HepG2 (cell line): ENCODE measurements around the gene STAT1. TPM values are rescaled to one million over a fixed set of nuclear protein-coding genes. Genes with fewer than 3 reads are reported as not detected.

Experiments used
- ATAC-seq: fragments of 200-7000 bp; cut with Tn5 transposase; 3 replicates; pipeline ENCODE4 v1.9.1; 2020; ENCODE audit warnings: mild to moderate bottlenecking, moderate library complexity
- BruUV-seq: library from RNA; stranded (reverse); fragments of 400-500 nt; replicated peaks from 2 replicates; lab custom pipeline; 2021; lab: Mats Ljungman, UMichigan
- CTCF ChIA-PET: fragments of 300-600 bp; formaldehyde crosslinking; extraction: SDS; loops from one replicate; lab custom pipeline; 2021; ENCODE audit warnings: low total read pairs, inconsistent platforms, low intra/inter-chr PET ratio; lab: Yijun Ruan, JAX
- POLR2A ChIA-PET: fragments of 350-600 bp; sonication (Branson Sonifier 250); formaldehyde crosslinking; loops from one replicate; lab custom pipeline; 2020; ENCODE audit warnings: antibody characterized with exemption, inconsistent platforms; lab: Yijun Ruan, JAX
- DNase-seq: peaks from one replicate; pipeline ENCODE4 v3.0.0-alpha.2; 2015; ENCODE audit warnings: low spot score
- FAIRE-seq: peaks from 3 replicates; lab custom pipeline; 2011; peaks lifted over from hg19 to GRCh38; lab: Jason Lieb, UNC
- H2AFZ ChIP-seq: one replicate; pipeline ENCODE4 v1.6.1; 2011; ENCODE audit warnings: low read length, inconsistent platforms
- H3K27ac ChIP-seq: fragments of 300-600 bp; 3 replicates; pipeline ENCODE4 v1.8.0; 2011; ENCODE audit warnings: mixed run types, mild to moderate bottlenecking, mixed read lengths, low read length, inconsistent platforms; ENCODE audit not compliant: insufficient read depth; ENCODE audit errors: extremely low read length
- H3K27me3 ChIP-seq, 2 experiments: fragments of 200-600 bp in 1 of 2; 2 replicates in 1 of 2; 3 replicates in 1 of 2; pipeline versions ENCODE4 v1.6.0 to v1.8.0; 2011; ENCODE audit warnings: low read length in 2 of 2, mild to moderate bottlenecking in 2 of 2, moderate library complexity in 2 of 2, inconsistent platforms in 1 of 2; ENCODE audit not compliant: insufficient read depth in 2 of 2, control insufficient read depth in 1 of 2
- H3K36me3 ChIP-seq, 2 experiments: fragments of 200-600 bp in 1 of 2; replicated peaks in 1 of 2; 2 replicates in 1 of 2; 3 replicates in 1 of 2; pipeline versions ENCODE4 v1.5.1 to v1.8.0; 2011; ENCODE audit warnings: low read length in 2 of 2, inconsistent platforms in 1 of 2; ENCODE audit not compliant: insufficient read depth in 2 of 2, control insufficient read depth in 1 of 2
- H3K4me1 ChIP-seq: 2 replicates; pipeline ENCODE4 v1.5.1; 2012; ENCODE audit warnings: low read length, inconsistent platforms; ENCODE audit not compliant: insufficient read depth
- H3K4me2 ChIP-seq: 2 replicates; pipeline ENCODE4 v1.6.0; 2011; ENCODE audit warnings: low read depth, low read length, inconsistent platforms
- H3K4me3 ChIP-seq, 3 experiments: fragments of 200-600 bp in 1 of 3; sonication (generic), shearing (Covaris generic) in 1 of 3; replicated peaks in 1 of 3; 2 replicates each; pipeline ENCODE4 v1.5.1; 2011 to 2016; ENCODE audit warnings: low read length in 3 of 3, inconsistent platforms in 2 of 3, low read depth in 2 of 3, mild to moderate bottlenecking in 2 of 3, control low read depth in 1 of 3, mixed read lengths in 1 of 3; ENCODE audit not compliant: insufficient read depth in 1 of 3
- H3K79me2 ChIP-seq: one replicate; pipeline ENCODE4 v1.6.1; 2011; ENCODE audit warnings: low read length, inconsistent platforms; ENCODE audit not compliant: insufficient read depth
- H3K9ac ChIP-seq: 2 replicates; pipeline ENCODE4 v1.6.0; 2011; ENCODE audit warnings: mild to moderate bottlenecking, low read depth, low read length, inconsistent platforms; ENCODE audit not compliant: insufficient read depth
- H3K9me3 ChIP-seq: 2 replicates; pipeline ENCODE4 v1.5.1; 2012; ENCODE audit warnings: mild to moderate bottlenecking, low read length
- H4K20me1 ChIP-seq: 2 replicates; pipeline ENCODE4 v1.6.0; 2011; ENCODE audit warnings: inconsistent platforms, mild to moderate bottlenecking, low read length, moderate library complexity; ENCODE audit not compliant: insufficient read depth
- CHD4 ChIP-seq: fragments of 200-600 bp; sonication (generic); IDR thresholded peaks from 2 replicates; pipeline ENCODE4 v1.7.0; 2017; ENCODE audit warnings: mild to moderate bottlenecking, low read length, borderline replicate concordance
- ERF ChIP-seq: IDR thresholded peaks from 2 replicates; pipeline ENCODE4 v1.6.1; 2018; ENCODE audit warnings: missing biosample characterization, missing genetic modification reagents
- ETV5 ChIP-seq: IDR thresholded peaks from 2 replicates; pipeline ENCODE4 v1.6.1; 2018; ENCODE audit warnings: missing biosample characterization, missing genetic modification reagents, inconsistent platforms, borderline replicate concordance
- HNF4A ChIP-seq: sonication (generic); formaldehyde crosslinking; IDR thresholded peaks from 2 replicates; pipeline ENCODE4 v1.4.0; 2020; ENCODE audit warnings: missing genetic modification reagents
- HOXA9 ChIP-seq: sonication (generic); formaldehyde crosslinking; IDR thresholded peaks from 2 replicates; pipeline ENCODE4 v1.8.1; 2022; ENCODE audit warnings: missing genetic modification reagents, mild to moderate bottlenecking, moderate library complexity, borderline replicate concordance
- RAD51 ChIP-seq: fragments of 450-650 bp; IDR thresholded peaks from 2 replicates; pipeline ENCODE4 v1.6.1; 2016; ENCODE audit warnings: borderline replicate concordance
- RBM39 ChIP-seq: fragments of 200-400 bp; formaldehyde crosslinking; IDR thresholded peaks from one replicate; pipeline ENCODE4 v1.6.1; 2018; ENCODE audit warnings: antibody characterized with exemption, mild to moderate bottlenecking, low read depth, low read length; ENCODE audit not compliant: poor library complexity, severe bottlenecking
- SIX1 ChIP-seq: sonication (generic); formaldehyde crosslinking; IDR thresholded peaks from 2 replicates; pipeline ENCODE4 v1.4.0; 2020; ENCODE audit warnings: missing genetic modification reagents, borderline replicate concordance
- SSRP1 ChIP-seq: IDR thresholded peaks from 2 replicates; pipeline ENCODE4 v1.6.1; 2016; ENCODE audit warnings: control low read depth
- U2AF1 ChIP-seq: fragments of 200-400 bp; formaldehyde crosslinking; optimal IDR thresholded peaks from 2 replicates; pipeline ENCODE3; 2017; ENCODE audit warnings: mild to moderate bottlenecking, low read depth, low read length
- ZBTB21 ChIP-seq: sonication (generic); formaldehyde crosslinking; IDR thresholded peaks from 2 replicates; pipeline ENCODE4 v1.4.0; 2020; ENCODE audit warnings: missing genetic modification reagents
- ZNF552 ChIP-seq: sonication (generic); formaldehyde crosslinking; IDR thresholded peaks from 2 replicates; pipeline ENCODE4 v1.9.0; 2022; ENCODE audit warnings: missing genetic modification reagents, mild to moderate bottlenecking, borderline replicate concordance
- ZNF709 ChIP-seq: sonication (generic); formaldehyde crosslinking; IDR thresholded peaks from 2 replicates; pipeline ENCODE4 v1.5.0; 2020; ENCODE audit warnings: mild to moderate bottlenecking, missing genetic modification reagents
- ZNF770 ChIP-seq: sonication (generic); formaldehyde crosslinking; IDR thresholded peaks from 2 replicates; pipeline ENCODE4 v1.5.0; 2020; ENCODE audit warnings: mild to moderate bottlenecking, missing genetic modification reagents
- ZNF788 ChIP-seq: sonication (generic); formaldehyde crosslinking; IDR thresholded peaks from 2 replicates; pipeline ENCODE4 v1.5.0; 2020; ENCODE audit warnings: mild to moderate bottlenecking, missing genetic modification reagents, borderline replicate concordance
- WGBS: methylation state at CpG from one replicate; pipeline ENCODE4 v1.1.6; 2017; ENCODE audit warnings: low lambda C conversion rate; 5-methylcytosine and 5-hydroxymethylcytosine counted together
- in situ Hi-C: cut with HindIII; loops from 2 replicates; pipeline ENCODE4 v1.10.0; 2017; ENCODE audit warnings: low pct_unique_long_range_greater_than_20kb; ENCODE audit not compliant: extremely low pct_ligation_motif_present
- intact Hi-C: fragments of 100-400 bp; cut with micrococcal nuclease; formaldehyde crosslinking; loops from one replicate; pipeline ENCODE4 v1.10.0; 2022; ENCODE audit not compliant: unreplicated experiment
- polyA plus RNA-seq, 8 experiments: library from polyadenylated mRNA; depleted of rRNA in 3 of 8; stranded (reverse) in 7 of 8; unstranded in 1 of 8; fragments of >200 nt; fragmentation: Illumina TruSeq in 4 of 8; extraction: Trizol in 4 of 8; gene quantifications; 2 replicates each; pipeline versions ENCODE4 v1.2.1 to v1.2.3, GENCODE V29; 2011 to 2016; ENCODE audit warnings: low read depth in 4 of 8, missing spikeins in 1 of 8, mixed read lengths in 1 of 8; ENCODE audit not compliant: insufficient read depth in 1 of 8
- total RNA-seq, 5 experiments: library from RNA; depleted of rRNA; stranded (reverse); fragments of >200 nt; fragmentation: Illumina TruSeq; extraction: Trizol; gene quantifications; 2 replicates each; pipeline ENCODE4 v1.2.3, GENCODE V29; 2016; ENCODE audit warnings: low read depth in 1 of 5
- TF ChIP-seq, protein P1 (sequence below): sonication (generic); formaldehyde crosslinking; conservative IDR thresholded peaks from 2 replicates; pipeline ENCODE4 v1.4.0; 2020; ENCODE audit warnings: missing genetic modification reagents

The STAT1 gene
- total and polyA plus RNA-seq, 2 of the 13 experiments (the other 11 are each of a cell fraction or from before 2014, with no cell fraction given), result 21.8 to 59.6 TPM

DNA sequence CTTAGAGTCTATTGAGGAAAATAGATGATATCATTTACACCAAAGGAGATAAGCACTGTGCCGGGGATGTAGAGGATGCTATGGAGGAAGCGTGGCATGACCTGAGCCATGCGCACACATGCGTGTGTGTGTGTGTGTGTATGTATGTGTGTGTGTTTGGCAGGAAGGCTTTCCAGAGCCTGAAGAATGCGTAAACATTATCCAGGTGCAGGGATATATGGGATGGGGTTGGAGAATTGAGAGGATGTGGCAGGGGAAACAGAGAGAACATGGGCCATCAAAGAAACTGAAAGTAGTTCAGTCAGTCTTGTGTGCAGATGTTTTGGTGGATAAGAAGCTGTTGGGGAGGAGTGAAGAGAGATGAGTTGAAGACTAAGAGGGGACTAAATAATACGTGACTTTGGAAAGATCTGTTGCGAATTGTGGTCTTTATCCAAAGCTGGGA is 9.3 kb upstream of the STAT1 start:
- FAIRE-seq, result no peak
- Histone ChIP-seq H3K9ac (no peak overlapping the region), H2AFZ (no peak overlapping the region), H3K4me2 (no peak overlapping the region), H3K9me3 (no peaks in the 10 kb centered on the region), H3K27ac (no peak overlapping the region), H3K79me2 (peaks cover 3% of the 10 kb centered on the region), H3K4me3 (no peak overlapping the region), H3K27me3 (peaks cover 0 to 6% of the 10 kb centered on the region in 2 experiments; a peak in 1 of 5 replicates), H3K36me3 (no peaks in the 10 kb centered on the region), H3K4me1 (peaks cover 28% of the 10 kb centered on the region), H4K20me1 (no peaks in the 10 kb centered on the region)
- no peak for DNase-seq
- CTCF ChIA-PET, result no interaction called here
- in situ Hi-C loops, result no loop called here
- TF ChIP-seq ZNF709 (CRISPR knock-in tag), result no peak
- TF ChIP-seq CHD4, result no peak
- TF ChIP-seq HOXA9 (CRISPR knock-in tag), result no peak
- no peak for TF ChIP-seq SIX1 (CRISPR knock-in tag)
- TF ChIP-seq ZNF552 (CRISPR knock-in tag), result no peak
- no peak for TF ChIP-seq SSRP1 (CRISPR knock-in tag)
- TF ChIP-seq ERF (CRISPR knock-in tag), result no peak
- no peak for TF ChIP-seq ZNF788 (CRISPR knock-in tag)
- TF ChIP-seq ZNF770 (CRISPR knock-in tag), result no peak
- no peak for TF ChIP-seq ZBTB21
- no peak for TF ChIP-seq RAD51
- TF ChIP-seq, protein P1, sequence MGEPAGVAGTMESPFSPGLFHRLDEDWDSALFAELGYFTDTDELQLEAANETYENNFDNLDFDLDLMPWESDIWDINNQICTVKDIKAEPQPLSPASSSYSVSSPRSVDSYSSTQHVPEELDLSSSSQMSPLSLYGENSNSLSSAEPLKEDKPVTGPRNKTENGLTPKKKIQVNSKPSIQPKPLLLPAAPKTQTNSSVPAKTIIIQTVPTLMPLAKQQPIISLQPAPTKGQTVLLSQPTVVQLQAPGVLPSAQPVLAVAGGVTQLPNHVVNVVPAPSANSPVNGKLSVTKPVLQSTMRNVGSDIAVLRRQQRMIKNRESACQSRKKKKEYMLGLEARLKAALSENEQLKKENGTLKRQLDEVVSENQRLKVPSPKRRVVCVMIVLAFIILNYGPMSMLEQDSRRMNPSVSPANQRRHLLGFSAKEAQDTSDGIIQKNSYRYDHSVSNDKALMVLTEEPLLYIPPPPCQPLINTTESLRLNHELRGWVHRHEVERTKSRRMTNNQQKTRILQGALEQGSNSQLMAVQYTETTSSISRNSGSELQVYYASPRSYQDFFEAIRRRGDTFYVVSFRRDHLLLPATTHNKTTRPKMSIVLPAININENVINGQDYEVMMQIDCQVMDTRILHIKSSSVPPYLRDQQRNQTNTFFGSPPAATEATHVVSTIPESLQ, result no peak
- no peak for TF ChIP-seq RBM39
- TF ChIP-seq ETV5, result no peak
- no peak for TF ChIP-seq HNF4A (CRISPR knock-in tag)
- no peak for TF ChIP-seq U2AF1
- no TSS peak for BruUV-seq
- no peak for ATAC-seq
- 95% methylated on average over 7 of the region's 7 CpGs for WGBS
- intact Hi-C loops, result loop anchor here (5.0 kb wide), 1 partner anchor 141 kb away; the partner anchor contains the start of gene GLS
- POLR2A ChIA-PET, result interaction anchor here (1.0 kb wide), 1 partner anchor 9 kb away, joined by 3 read pairs; the partner anchor contains the start of gene STAT1
